ENCODE measurements around the gene USP54.

USP54 gene

DNA sequence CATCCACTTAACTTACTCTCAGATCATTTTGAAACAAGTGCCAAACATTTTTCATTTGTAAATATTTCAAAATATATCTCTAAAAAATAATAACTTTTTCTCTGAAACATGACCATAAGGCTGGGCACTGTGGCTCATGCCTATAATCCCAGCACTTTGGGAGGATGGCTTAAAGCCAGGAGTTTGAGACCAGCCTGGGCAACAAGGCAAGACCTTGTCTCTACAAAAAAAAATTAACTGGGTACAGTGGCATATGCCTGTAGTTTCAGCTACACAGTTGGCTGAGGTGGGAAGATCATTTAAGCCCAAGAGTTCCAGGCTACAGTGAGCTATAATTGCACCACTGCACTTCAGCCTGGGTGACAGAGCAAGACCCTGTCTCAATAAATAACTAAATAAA lies 36.4 kb downstream of the USP54 start:
- no peaks in the 10 kb centered on the region for H3K4me1 ChIP-seq (ENCODE audit: insufficient read depth, low read length)
- no peaks in the 10 kb centered on the region for H3K27me3 ChIP-seq (ENCODE audit: insufficient read depth, low read length)
- H3K36me3 ChIP-seq (ENCODE audit: insufficient read depth, low read depth, low read length) = peaks cover 10% of the 10 kb centered on the region; the same call in 1 of the 2 replicates
- no peak overlapping the region for H3K27ac ChIP-seq (ENCODE audit: low read length)
- no peaks in the 10 kb centered on the region for H3K9me3 ChIP-seq (ENCODE audit: insufficient read depth, low read depth, low read length)
- no peak overlapping the region for H3K4me3 ChIP-seq (ENCODE audit: low read length)
- H3K9ac ChIP-seq (ENCODE audit: low read depth, low read length) = no peak overlapping the region

DNA sequence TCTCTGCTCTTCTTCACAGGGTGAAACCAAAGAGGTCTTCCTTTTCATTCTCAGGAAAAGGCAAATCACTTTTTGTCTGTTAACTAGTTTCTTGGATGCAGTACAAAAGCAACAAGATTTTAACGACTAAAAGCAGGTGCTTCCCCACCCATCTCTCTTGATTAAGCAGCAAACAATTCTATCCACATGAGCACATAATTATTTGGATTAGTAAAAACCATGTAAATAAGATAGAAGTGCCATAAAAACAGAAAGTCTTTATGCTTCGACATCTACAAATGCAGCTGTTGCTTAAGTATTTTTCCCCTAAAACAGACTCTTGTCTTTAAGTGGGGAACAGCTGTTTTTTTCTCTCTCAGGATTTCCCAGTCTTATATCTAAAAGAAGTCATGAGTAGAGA lies 37.4 kb downstream of the USP54 start:
- H3K27me3 ChIP-seq (ENCODE audit: insufficient read depth, low read length) = no peaks in the 10 kb centered on the region
- no peaks in the 10 kb centered on the region for H3K9me3 ChIP-seq (ENCODE audit: insufficient read depth, low read depth, low read length)
- no peak overlapping the region for H3K9ac ChIP-seq (ENCODE audit: low read depth, low read length)
- H3K36me3 ChIP-seq (ENCODE audit: insufficient read depth, low read depth, low read length) = peaks cover 10% of the 10 kb centered on the region; the same call in 1 of the 2 replicates
- no peak overlapping the region for H3K4me3 ChIP-seq (ENCODE audit: low read length)
- H3K27ac ChIP-seq (ENCODE audit: low read length) = no peak overlapping the region
- H3K4me1 ChIP-seq (ENCODE audit: insufficient read depth, low read length) = no peaks in the 10 kb centered on the region

DNA sequence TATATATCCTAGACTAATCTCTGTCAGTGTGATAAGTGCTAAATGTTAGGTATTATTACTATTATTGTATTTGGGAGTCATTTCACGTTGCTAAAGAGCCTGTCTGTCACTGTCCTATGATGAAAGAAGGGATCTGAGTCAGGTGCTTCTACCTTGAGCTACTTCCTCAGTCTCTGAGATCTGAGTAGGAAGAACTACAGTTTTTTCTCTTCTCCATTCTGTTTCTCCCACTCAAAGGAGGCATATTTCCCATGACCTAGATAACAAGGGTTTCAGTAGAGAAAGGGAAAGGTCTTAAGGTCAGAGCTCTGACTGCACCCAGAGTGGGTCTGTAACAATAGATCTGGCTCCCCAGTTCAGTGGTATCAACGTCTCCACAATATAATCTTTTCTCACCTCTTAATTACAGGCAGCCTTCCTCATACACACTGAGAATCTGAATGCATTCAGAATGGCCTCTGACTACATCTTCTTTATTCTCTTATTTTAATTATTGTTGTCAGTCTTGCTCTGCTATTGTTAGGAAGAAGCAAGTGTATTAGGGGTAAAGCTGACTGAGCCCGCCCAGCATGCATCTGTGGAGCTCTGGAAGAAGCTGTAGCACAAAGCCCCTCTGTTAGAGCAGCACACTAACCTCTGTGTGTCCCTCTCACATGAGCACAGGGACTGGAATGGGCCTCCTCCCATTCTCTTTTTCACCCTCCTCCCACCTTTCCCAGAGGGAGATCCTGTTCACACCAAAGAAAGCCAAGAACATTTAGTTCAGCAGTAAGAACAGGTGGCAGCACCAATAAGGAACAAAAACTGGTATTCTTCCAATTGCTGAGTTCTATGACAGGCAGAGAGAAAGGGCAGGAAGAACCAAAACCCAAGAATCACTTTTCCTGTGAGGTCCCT lies 38.1 kb downstream of the USP54 start:
- Histone ChIP-seq H3K27ac (ENCODE audit: low read length) (no peak overlapping the region), H3K36me3 (ENCODE audit: insufficient read depth, low read depth, low read length) (peaks cover 5% of the 10 kb centered on the region; the same call in 1 of the 2 replicates), H3K9ac (ENCODE audit: low read depth, low read length) (no peak overlapping the region), H3K27me3 (ENCODE audit: insufficient read depth, low read length) (no peaks in the 10 kb centered on the region), H3K4me3 (ENCODE audit: low read length) (no peak overlapping the region), H3K9me3 (ENCODE audit: insufficient read depth, low read depth, low read length) (no peaks in the 10 kb centered on the region), H3K4me1 (ENCODE audit: insufficient read depth, low read length) (no peaks in the 10 kb centered on the region)

DNA sequence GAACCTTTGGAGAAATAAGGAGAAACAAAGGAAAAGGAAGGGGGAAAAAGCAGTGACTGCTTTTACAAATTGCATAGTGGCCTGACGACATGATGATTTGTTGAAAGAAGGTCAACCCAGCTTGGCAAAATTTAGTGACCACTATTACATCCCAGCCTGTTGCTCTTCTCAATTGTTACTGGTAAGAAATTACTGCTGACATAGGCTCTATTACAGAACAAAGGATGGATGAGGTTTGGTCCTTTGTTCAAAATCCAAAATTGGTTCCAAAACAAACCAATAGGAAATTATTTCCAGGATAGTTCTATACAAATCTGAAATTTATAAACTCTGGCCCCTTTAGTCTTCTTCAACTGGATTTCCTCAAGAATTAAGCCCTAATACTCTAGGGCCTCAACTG lies 39.6 kb downstream of the USP54 start:
- no peak overlapping the region for H3K4me3 ChIP-seq (ENCODE audit: low read length)
- no peak overlapping the region for H3K9ac ChIP-seq (ENCODE audit: low read depth, low read length)
- no peaks in the 10 kb centered on the region for H3K27me3 ChIP-seq (ENCODE audit: insufficient read depth, low read length)
- H3K4me1 ChIP-seq (ENCODE audit: insufficient read depth, low read length) = no peaks in the 10 kb centered on the region
- 0 out of 2 replicates have a peak, but pooled peaks cover 3% of the 10 kb centered on the region for H3K36me3 ChIP-seq (ENCODE audit: insufficient read depth, low read depth, low read length)
- H3K9me3 ChIP-seq (ENCODE audit: insufficient read depth, low read depth, low read length) = no peaks in the 10 kb centered on the region
- no peak overlapping the region for H3K27ac ChIP-seq (ENCODE audit: low read length)

DNA sequence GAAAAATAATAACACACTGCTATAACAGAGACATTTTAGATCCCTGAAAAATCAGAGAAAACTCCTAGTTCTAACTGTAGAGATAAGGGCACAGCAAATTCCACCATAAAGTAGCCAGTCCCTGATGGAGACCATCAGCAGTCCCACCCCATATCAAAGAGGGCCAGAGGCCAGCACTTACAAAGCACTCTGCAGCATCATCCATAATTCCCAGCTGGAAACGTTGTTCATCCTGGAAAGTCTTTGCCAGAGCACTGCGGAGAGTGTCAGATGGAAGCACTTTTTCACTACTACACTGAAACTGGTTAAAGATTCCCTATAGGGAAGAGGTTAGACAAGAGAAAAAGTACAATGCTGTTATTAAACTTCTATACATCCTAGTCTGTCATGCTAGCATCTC lies 45.8 kb downstream of the USP54 start:
- Histone ChIP-seq H3K36me3 (ENCODE audit: insufficient read depth, low read depth, low read length) (peaks cover 33% of the 10 kb centered on the region), H3K4me1 (ENCODE audit: insufficient read depth, low read length) (no peaks in the 10 kb centered on the region), H3K27ac (ENCODE audit: low read length) (no peak overlapping the region), H3K9me3 (ENCODE audit: insufficient read depth, low read depth, low read length) (no peaks in the 10 kb centered on the region), H3K9ac (ENCODE audit: low read depth, low read length) (no peak overlapping the region), H3K27me3 (ENCODE audit: insufficient read depth, low read length) (no peaks in the 10 kb centered on the region), H3K4me3 (ENCODE audit: low read length) (no peak overlapping the region)

DNA sequence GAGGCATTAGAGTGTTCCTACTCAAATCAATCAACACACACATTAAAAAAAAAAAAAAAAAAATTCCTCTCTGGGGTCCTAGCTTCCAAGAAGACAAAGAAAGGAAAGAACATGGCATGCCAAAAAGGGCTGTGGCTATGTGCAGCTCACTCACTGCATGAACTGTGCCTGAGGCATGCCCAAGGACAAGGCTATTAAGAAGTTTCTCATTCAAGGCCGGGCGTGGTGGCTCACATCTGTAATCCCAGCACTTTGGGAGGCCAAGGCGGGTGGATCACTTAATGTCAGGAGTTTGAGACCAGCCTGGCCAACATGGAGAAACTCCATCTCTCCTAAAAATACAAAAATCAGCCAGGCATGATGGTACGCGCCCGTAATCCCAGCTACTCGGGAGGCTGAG lies 53.4 kb downstream of the USP54 start:
- Histone ChIP-seq H3K4me3 (ENCODE audit: low read length) (no peak overlapping the region), H3K9ac (ENCODE audit: low read depth, low read length) (no peak overlapping the region), H3K27ac (ENCODE audit: low read length) (no peak overlapping the region), H3K27me3 (ENCODE audit: insufficient read depth, low read length) (no peaks in the 10 kb centered on the region), H3K9me3 (ENCODE audit: insufficient read depth, low read depth, low read length) (no peaks in the 10 kb centered on the region), H3K4me1 (ENCODE audit: insufficient read depth, low read length) (no peaks in the 10 kb centered on the region), H3K36me3 (ENCODE audit: insufficient read depth, low read depth, low read length) (peaks cover 71% of the 10 kb centered on the region)

DNA sequence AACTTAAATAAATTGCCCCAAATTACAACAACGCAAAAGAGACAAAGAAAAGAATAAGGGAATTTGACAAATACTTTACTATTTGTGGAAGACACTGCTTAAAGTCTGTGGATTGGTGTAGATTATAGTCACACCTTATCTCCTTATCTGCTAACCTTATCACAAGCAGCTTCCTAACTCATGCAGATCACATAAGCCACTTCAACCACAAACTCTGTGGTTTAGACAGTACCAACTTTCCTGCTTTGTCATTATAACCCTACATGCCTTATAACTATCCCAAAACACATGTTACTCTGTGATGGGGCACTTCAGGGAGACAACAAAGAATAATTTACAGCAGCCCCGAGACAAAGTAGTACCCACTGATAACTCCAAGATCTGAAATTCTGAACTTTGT lies 53.9 kb downstream of the USP54 start:
- Histone ChIP-seq H3K36me3 (ENCODE audit: insufficient read depth, low read depth, low read length) (peaks cover 66% of the 10 kb centered on the region), H3K4me1 (ENCODE audit: insufficient read depth, low read length) (no peaks in the 10 kb centered on the region), H3K9ac (ENCODE audit: low read depth, low read length) (no peak overlapping the region), H3K27ac (ENCODE audit: low read length) (no peak overlapping the region), H3K9me3 (ENCODE audit: insufficient read depth, low read depth, low read length) (no peaks in the 10 kb centered on the region), H3K27me3 (ENCODE audit: insufficient read depth, low read length) (no peaks in the 10 kb centered on the region), H3K4me3 (ENCODE audit: low read length) (no peak overlapping the region)

DNA sequence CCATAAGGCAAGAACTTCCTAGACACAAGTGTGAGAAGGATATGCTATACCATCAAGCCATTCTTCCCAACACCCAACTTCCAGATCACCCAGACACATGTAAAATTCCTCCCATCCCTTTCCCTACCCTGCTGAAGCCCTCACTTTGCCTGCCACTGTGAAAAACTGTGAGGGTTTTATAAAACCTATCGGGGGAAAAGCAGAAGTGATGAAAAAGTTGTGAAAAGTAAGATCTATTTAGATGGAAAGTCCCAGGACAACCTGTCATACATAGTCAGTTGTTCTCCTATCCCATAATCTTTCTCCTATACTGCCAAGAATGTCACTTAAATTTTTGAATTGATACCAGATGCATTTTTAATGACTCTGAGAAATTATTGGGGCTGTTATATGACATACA lies 56.3 kb downstream of the USP54 start:
- Histone ChIP-seq H3K27me3 (ENCODE audit: insufficient read depth, low read length) (no peaks in the 10 kb centered on the region), H3K9me3 (ENCODE audit: insufficient read depth, low read depth, low read length) (no peaks in the 10 kb centered on the region), H3K4me3 (ENCODE audit: low read length) (no peak overlapping the region), H3K36me3 (ENCODE audit: insufficient read depth, low read depth, low read length) (peaks cover 61% of the 10 kb centered on the region), H3K27ac (ENCODE audit: low read length) (no peak overlapping the region), H3K4me1 (ENCODE audit: insufficient read depth, low read length) (no peaks in the 10 kb centered on the region), H3K9ac (ENCODE audit: low read depth, low read length) (no peak overlapping the region)

DNA sequence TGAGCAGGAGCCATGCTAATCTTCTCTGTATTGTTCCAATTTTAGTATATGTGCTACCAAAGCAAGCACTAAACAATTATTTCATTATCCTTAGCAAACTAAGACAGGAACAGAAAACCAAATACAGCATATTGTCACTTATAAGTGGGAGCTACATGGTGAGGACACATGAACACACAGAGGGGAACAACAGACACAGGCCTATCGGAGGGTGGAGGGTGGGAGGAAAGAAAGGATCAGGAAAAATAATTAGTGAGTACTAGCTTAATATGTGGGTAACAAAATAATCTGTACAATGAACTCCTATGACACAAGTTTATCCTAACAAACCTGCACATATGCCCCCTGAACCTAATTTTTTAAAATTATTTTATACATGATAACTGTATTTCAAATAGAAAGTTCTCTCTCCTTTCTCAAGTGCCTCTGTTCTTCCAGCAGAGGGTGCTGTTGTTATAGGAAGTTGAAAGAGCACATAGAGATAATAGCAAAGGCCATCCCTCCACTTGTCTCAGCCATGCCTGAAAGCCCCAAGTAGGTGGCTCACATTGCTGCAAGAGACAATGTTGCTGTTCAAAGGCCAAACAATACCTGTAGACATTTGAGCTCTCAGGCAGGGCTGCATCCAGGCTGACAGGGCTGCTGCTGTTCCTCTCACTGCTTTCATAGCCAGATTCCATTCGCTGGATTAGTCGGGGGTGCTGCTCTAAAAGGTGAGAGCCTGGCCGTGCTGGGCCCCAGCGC lies 61.9 kb downstream of the USP54 start:
- no peaks in the 10 kb centered on the region for H3K9me3 ChIP-seq (ENCODE audit: insufficient read depth, low read depth, low read length)
- H3K36me3 ChIP-seq (ENCODE audit: insufficient read depth, low read depth, low read length) = peaks cover 50% of the 10 kb centered on the region
- H3K27ac ChIP-seq (ENCODE audit: low read length) = no peak overlapping the region
- no peak overlapping the region for H3K4me3 ChIP-seq (ENCODE audit: low read length)
- no peaks in the 10 kb centered on the region for H3K27me3 ChIP-seq (ENCODE audit: insufficient read depth, low read length)
- no peaks in the 10 kb centered on the region for H3K4me1 ChIP-seq (ENCODE audit: insufficient read depth, low read length)
- H3K9ac ChIP-seq (ENCODE audit: low read depth, low read length) = no peak overlapping the region

DNA sequence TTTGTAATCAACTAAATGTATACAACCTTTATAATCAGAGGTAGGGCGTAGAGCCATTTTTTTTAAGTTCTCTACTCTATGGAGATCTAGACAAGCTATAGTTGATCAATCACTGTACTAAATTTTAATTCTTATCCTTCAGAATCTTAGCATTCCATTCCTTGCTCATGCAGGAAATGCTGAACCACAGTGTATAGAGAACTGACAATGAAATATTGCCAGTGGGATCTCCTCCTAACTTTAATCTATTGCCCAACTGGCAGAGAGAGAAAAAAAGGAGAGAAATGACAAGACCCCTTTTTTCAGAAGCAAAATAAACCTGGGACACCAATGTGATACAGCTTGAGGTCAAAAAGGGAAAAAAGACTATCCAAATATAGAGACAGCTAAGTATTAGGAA lies 68.9 kb downstream of the USP54 start:
- Histone ChIP-seq H3K27ac (ENCODE audit: low read length) (no peak overlapping the region), H3K4me3 (ENCODE audit: low read length) (no peak overlapping the region), H3K27me3 (ENCODE audit: insufficient read depth, low read length) (no peaks in the 10 kb centered on the region), H3K4me1 (ENCODE audit: insufficient read depth, low read length) (no peaks in the 10 kb centered on the region), H3K9me3 (ENCODE audit: insufficient read depth, low read depth, low read length) (no peaks in the 10 kb centered on the region), H3K36me3 (ENCODE audit: insufficient read depth, low read depth, low read length) (peaks cover 83% of the 10 kb centered on the region), H3K9ac (ENCODE audit: low read depth, low read length) (no peak overlapping the region)

DNA sequence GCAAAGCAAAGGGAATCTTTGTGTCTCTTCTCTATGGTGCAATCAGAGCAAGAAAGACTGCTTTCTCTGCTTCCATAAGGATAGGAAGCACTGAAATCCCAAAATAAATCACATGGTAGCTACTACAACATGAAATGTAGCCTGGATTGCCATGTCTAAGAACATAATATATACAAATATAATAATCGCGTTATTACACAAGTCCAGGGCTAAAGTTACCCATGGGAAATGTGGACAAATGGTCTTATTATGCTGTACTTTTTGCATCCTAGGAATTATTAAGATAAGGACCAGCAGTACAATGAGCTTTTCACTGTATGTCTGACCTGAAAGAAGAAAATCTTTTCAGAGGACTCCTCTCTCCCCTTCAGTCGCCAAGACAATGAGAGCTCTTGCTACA lies 71.8 kb downstream of the USP54 start:
- H3K9me3 ChIP-seq (ENCODE audit: insufficient read depth, low read depth, low read length) = no peaks in the 10 kb centered on the region
- H3K27me3 ChIP-seq (ENCODE audit: insufficient read depth, low read length) = no peaks in the 10 kb centered on the region
- no peaks in the 10 kb centered on the region for H3K4me1 ChIP-seq (ENCODE audit: insufficient read depth, low read length)
- no peak overlapping the region for H3K9ac ChIP-seq (ENCODE audit: low read depth, low read length)
- H3K4me3 ChIP-seq (ENCODE audit: low read length) = no peak overlapping the region
- H3K36me3 ChIP-seq (ENCODE audit: insufficient read depth, low read depth, low read length) = peaks cover 80% of the 10 kb centered on the region
- H3K27ac ChIP-seq (ENCODE audit: low read length) = no peak overlapping the region
